Measurements from ENCODE around the gene TICAM2.

GRCh38 chr5:115559524-115559923 lies 42.8 kb downstream of the TICAM2 start:
- no peak for TF ChIP-seq POLR2A (IDR thresholded peaks at IDR 0.05; ENCODE audit: low read depth, low read length)
- TF ChIP-seq TAF1 (IDR thresholded peaks at IDR 0.05; ENCODE audit: low read depth, low read length), result no peak
- TF ChIP-seq POLR2AphosphoS5 (IDR thresholded peaks at IDR 0.05; ENCODE audit: low read depth, low read length), result no peak
